DMS114 treated with DMSO at 0.1 percent for 48 hours (cell line): ENCODE results near the gene EFCC1.

ENCODE experiments used
- DNase-seq: peaks from one replicate; lab custom pipeline; 2025; ENCODE audit not compliant: unreplicated experiment; lab: John Stamatoyannopoulos, UW

EFCC1 gene

GRCh38 chr3:129031476-129032215 lies 30.5 kb downstream of the EFCC1 start:
- no peak for DNase-seq

- DNase-seq: no peak
Observed at GRCh38 chr3:129032716-129033115, 31.6 kb downstream of the EFCC1 start.

GRCh38 chr3:129033151-129033550 lies 32.0 kb downstream of the EFCC1 start:
- no peak for DNase-seq

GRCh38 chr3:129033633-129034321 lies 32.7 kb downstream of the EFCC1 start:
- DNase-seq: no peak

- DNase-seq: no peak
Observed at GRCh38 chr3:129034642-129035041, 33.5 kb downstream of the EFCC1 start.

GRCh38 chr3:129035360-129036221 lies 34.5 kb downstream of the EFCC1 start:
- DNase-seq: no peak

GRCh38 chr3:129036222-129037092 lies 35.4 kb downstream of the EFCC1 start:
- no peak for DNase-seq

GRCh38 chr3:129037093-129037419 lies 36.0 kb downstream of the EFCC1 start:
- DNase-seq: no peak

GRCh38 chr3:129038121-129038855 lies 37.2 kb downstream of the EFCC1 start:
- DNase-seq: no peak

GRCh38 chr3:129039271-129040038 lies 38.4 kb downstream of the EFCC1 start:
- no peak for DNase-seq

- no peak for DNase-seq
Observed at GRCh38 chr3:129040039-129040336, 38.9 kb downstream of the EFCC1 start.

GRCh38 chr3:129040579-129041300 lies 39.6 kb downstream of the EFCC1 start:
- no peak for DNase-seq

- no peak for DNase-seq
Observed at GRCh38 chr3:129045675-129046036, 44.6 kb downstream of the EFCC1 start.

GRCh38 chr3:129046037-129046731 lies 45.1 kb downstream of the EFCC1 start:
- DNase-seq: no peak

GRCh38 chr3:129046732-129047552 lies 45.8 kb downstream of the EFCC1 start:
- DNase-seq: no peak

GRCh38 chr3:129047553-129047839 lies 46.4 kb downstream of the EFCC1 start:
- no peak for DNase-seq

- DNase-seq: no peak
Observed at GRCh38 chr3:129050556-129051295, 49.6 kb downstream of the EFCC1 start.
